Vagina (tissue), 2 donors: Measurements from ENCODE around the gene PDE4D.

Experiments used
- CTCF ChIP-seq, 3 experiments: fragments of 450-650 bp in 2 of 3; fragments of 200-600 bp in 1 of 3; sonication (generic) in 1 of 3; IDR thresholded peaks; one replicate each; pipeline ENCODE4 v1.5.1; 2017 to 2019; ENCODE audit warnings: antibody characterized with exemption in 3 of 3, mild to moderate bottlenecking in 2 of 3, moderate library complexity in 2 of 3
- POLR2A ChIP-seq, 2 donors: fragments of 450-650 bp; IDR thresholded peaks; one replicate each; pipeline ENCODE4 v1.6.1; 2017; ENCODE audit warnings: antibody characterized with exemption in 2 of 2, mild to moderate bottlenecking in 2 of 2, moderate library complexity in 2 of 2

GRCh38 chr5:59100875-59101274, 792.7 kb downstream of the PDE4D start:
- no peak for TF ChIP-seq CTCF (IDR thresholded peaks at IDR 0.05)
- TF ChIP-seq POLR2A (IDR thresholded peaks at IDR 0.05): no peak
